Stimulated activated CD8-positive, alpha-beta memory T cell treated with anti-CD3 and anti-CD28 coated beads, Interleukin-2, amount 100 ng/mL, for 48 hours (primary cell): ENCODE measurements around the gene PIGS.
"Not testable (repeated sequence)": the region's sequence is repeated elsewhere in the genome, so short reads cannot be mapped to it uniquely, and the experiment has no call there.

Experiments
- DNase-seq, 2 donors: peaks; one replicate each; pipeline ENCODE4 v3.0.0-alpha.2; 2020; ENCODE audit warnings: low read depth in 2 of 2

The PIGS gene

DNA sequence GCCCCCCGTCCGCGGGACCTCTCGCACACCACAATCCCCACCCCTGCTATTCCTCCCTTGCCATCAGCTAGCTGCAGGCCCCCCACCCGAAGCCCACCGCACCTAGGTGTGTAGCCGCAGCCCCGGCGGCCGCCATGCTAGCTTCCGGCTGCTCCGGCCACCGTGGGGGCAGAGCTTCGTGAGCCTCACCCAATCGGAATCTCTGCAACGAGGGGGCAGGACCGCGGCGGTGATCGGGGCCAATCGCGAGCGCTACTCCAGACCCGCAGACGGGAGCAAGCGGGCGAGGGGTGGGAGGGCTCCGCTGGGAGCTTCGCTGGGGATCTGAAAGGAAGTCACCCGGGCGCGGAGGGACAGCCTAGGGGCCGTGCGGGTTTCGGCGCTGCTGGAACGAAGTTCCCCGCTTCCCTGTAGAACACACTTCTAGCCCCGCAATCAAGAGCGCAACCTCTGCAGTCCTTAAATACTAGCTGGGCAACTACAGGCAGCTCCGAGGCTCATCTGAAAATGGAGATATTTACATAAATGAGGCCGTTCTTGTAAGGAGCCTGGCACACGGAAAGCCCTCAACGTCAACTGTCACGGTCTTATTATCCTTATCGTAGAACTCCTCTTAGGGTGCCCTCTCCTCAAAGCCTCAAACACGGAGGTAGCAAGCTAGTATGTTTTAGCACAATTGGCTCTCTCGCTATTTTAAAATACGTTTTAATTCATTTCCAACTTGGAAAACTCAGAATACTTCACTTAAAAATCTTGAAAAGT lies at the start of gene PIGS:
PIGS (minus strand) TSS at position 164 of the 762 bp plus-strand sequence; CDS start at position 136, 28 bp downstream.
- DNase-seq: peak; percentile 91

- no peak for DNase-seq
Measured at GRCh38 chr17:28620010-28620409, 48.7 kb upstream of the PIGS start.

GRCh38 chr17:28618464-28618863 lies 47.1 kb upstream of the PIGS start:
- no peak for DNase-seq

- DNase-seq: no peak
Measured at GRCh38 chr17:28616281-28616680, 45.0 kb upstream of the PIGS start.

GRCh38 chr17:28615260-28615940 lies 44.1 kb upstream of the PIGS start:
- DNase-seq: no peak

- DNase-seq: no peak
Measured at GRCh38 chr17:28613931-28614381, 42.6 kb upstream of the PIGS start, which contains the start of gene RSKR. Gene RSKR, minus strand, starts transcription at chr17:28614185. Its CDS starts 24 bp downstream, at chr17:28614161.

DNA sequence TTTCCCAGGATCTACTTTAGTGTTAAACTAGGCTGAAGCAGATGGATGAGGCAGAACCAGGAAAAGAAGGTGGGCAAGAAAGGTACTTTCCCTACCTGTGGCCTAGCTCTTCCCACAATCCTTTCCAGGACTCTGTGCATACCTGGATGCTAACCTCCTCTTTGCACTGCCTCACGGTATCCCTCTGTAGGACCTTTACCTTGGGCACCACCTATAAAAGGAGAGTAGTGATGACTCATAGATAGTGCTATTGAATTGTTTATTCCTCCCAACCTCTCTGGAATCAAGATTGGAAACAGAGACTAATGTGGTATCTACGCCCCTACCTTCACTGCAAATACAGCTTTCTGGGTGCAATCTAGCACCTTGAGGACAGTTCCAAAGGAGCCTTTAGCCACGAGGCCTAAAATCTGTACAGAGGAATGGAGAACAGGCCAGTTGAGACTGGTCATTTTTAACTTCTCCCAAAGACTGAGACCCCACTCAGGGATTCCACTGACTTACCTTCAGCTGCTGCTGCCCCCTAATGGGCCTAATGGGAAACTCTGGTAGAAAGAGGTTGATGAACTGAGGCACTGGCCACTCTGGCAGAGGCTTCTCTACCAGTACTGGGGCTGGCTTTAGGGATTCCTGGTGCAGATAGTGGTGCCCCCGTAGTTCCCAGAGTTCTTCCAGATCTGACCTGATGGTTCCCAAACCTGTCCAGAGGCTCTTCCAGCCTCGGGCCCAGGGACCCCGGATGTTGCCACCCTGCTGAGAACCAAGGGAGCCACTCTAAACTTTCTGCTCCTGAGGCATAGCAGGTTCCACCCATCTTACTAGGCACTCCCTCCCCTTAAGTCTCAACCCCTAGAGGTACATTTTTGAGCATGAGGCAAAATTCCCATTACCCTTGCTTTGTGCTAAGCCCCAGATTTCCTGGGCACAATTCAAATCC lies 41.9 kb upstream of the PIGS start:
- DNase-seq: peak in 1 of 2 donors; percentile 5

GRCh38 chr17:28612531-28612930 lies 41.2 kb upstream of the PIGS start:
- no peak for DNase-seq

DNA sequence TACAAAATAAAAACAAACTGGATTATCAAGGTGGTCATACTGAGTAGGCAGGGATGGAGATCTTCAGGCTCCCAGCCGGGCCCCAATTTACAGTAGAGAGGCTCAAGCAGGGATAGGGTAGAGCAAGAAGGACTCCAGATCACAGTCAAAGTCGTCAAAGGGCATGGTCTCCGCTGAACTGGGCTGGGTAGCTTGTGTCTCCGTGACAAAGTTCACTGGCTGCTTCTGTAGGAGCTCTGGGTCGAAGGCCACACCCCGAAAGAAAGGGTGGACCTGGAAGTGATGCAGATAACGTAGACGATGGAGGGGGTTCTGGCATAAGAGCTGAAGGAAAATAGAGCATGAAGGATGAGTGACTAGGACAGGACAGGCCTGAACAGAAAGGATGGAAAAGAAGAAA lies 39.1 kb upstream of the PIGS start:
- no peak for DNase-seq

- not testable (repeated sequence) for DNase-seq
Measured at GRCh38 chr17:28604031-28604430, 32.7 kb upstream of the PIGS start.

GRCh38 chr17:28599311-28600184 lies 28.2 kb upstream of the PIGS start:
- peak; percentile 22 to 58 for DNase-seq

- DNase-seq: peak; percentile 88 to 93
Measured at GRCh38 chr17:28598799-28599310, 27.5 kb upstream of the PIGS start, which contains the start of gene SPAG5. Gene SPAG5, minus strand, starts transcription at chr17:28599025. Its CDS starts 79 bp downstream, at chr17:28598946.

- DNase-seq: no peak
Measured at GRCh38 chr17:28598389-28598788, 27.1 kb upstream of the PIGS start.

DNA sequence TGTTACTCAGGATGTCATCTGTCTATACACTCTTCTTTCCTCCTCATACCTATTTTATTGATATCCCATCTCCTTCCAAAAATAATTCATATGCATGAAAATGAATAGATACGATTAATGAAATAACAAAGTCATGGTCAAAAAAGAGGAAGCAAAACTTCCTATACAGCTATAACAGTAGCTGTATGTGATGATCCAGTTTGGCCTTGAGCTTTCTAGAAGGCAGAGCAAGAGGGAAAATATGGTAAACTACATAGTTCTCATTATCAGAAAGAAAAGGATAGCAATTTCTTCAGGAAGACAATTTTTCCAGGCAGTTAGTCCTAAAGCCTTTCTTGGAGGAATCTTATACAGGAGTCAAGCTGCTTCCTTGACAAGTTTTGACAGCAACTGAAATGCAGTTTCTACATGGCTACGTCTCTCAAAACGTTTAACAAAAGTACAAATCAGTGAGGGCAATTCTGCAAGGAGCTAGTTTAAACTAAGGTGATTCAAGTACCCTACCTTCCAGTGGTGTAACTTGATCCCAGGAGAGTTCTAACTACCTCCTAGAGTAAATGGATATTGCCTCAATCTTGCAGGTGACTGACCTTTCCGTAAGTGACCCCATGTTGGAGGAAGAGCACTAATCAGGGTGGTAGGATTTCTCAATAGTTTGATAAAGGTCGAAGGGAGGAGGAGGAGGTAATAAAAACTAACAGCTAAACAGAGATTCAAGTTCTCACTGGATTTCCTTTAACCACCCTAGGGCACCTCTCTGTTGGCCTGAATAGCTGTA lies 26.5 kb upstream of the PIGS start:
- no peak for DNase-seq

DNA sequence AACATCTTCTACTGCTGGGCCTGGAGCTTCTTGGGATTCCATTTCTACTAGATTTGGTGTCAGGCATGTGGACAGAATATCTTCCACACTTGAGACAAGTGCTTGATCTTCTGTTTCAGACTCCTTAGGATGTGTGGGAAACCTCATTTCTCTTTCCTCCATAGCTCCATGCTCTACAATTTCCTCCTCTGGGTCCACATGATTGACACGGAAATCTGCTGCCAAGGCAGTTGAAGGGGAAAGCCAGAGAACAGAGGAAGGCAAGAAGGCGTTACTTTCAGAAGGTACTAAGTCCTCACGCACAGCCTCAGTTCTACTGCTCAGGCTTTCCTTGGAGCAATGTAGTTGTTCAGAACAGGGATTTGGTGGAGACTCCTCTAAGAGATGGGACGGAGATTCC lies 20.9 kb upstream of the PIGS start:
- no peak for DNase-seq

GRCh38 chr17:28585851-28586250 lies 14.5 kb upstream of the PIGS start:
- DNase-seq: no peak

DNA sequence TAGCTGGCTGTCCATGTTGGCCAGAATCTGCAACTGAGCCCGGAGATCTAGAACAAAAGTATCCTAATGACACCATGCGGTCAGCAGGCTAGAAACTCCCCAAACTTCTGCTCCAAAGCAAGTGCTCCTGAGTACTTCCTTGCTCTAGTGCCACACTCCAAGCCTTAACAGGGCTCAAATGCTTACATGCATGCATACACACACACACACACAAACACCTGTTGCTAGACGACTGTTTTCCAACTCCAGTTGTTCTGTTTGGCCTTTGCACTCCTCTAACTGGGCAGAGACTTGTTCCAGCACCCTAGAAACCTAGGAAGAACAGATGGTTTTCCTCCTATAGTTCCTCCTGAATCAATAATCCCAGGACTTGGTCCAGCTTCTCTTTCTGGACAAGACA lies 13.1 kb upstream of the PIGS start:
- DNase-seq: no peak

- no peak for DNase-seq
Measured at GRCh38 chr17:28582513-28582912, 11.2 kb upstream of the PIGS start.

DNA sequence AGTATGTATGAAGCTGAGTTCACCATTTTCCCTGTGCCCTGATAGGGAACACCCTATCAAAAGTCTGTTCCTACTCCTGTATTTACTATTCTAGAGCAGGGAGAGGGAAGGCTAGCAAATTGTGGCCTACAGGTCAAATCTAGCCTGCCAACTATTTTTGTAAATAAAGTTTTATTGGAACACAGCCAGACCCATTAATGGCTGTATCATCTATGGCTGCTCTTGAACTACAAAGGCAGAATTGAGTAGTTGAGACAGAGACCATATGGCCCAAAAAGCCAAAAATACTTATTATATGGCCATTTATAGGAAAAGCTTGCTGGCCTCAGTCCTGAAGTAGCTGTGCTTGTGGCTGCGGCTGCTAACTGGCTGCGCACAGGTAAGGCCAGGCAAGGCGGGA lies 9.6 kb upstream of the PIGS start:
- no peak for DNase-seq

DNA sequence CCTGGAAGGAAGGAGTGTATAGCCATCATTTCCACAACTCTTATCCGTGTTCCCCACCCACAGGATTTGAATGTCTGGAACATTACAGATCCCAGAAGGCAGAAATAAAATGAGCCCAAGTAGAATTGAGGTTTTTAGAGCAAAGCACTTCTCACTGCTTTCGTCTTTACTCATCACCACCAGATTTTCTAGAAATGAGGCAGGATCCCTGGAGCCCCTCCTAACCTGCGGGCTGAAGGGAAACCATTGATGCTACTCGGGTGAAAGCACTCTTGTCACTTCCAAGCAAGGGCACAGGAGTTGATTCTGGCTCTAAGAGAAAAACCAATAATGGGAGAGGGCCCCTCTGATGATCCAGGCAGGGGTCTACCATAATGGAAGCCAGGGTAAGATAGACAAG lies 8.2 kb upstream of the PIGS start:
- peak in 1 of 2 donors; percentile 13 for DNase-seq
